Neutrophil (primary cell): ENCODE results near the gene NFAM1.
A peak's percentile ranks its signal among the peaks of the same experiment; 100 is the strongest.

Experiments
- H3K27ac ChIP-seq: fragments of 200-600 bp; sonication (generic); 2 replicates; pipeline ENCODE4 v1.5.1; 2016; ENCODE audit warnings: mild to moderate bottlenecking, moderate library complexity
- H3K27me3 ChIP-seq: fragments of 200-600 bp; sonication (generic); 2 replicates; pipeline ENCODE4 v1.6.0; 2016; ENCODE audit warnings: mild to moderate bottlenecking
- H3K36me3 ChIP-seq: fragments of 200-600 bp; sonication (generic); 2 replicates; pipeline ENCODE4 v1.5.1; 2017
- H3K4me1 ChIP-seq, 2 experiments: fragments of 200-600 bp in 1 of 2; sonication (generic) in 1 of 2; 1 replicate in 1 of 2; 2 replicates in 1 of 2; pipeline versions ENCODE4 v1.5.1 to v1.6.1; 2013 to 2016; ENCODE audit warnings: low read depth in 1 of 2, low read length in 1 of 2, mild to moderate bottlenecking in 1 of 2, moderate library complexity in 1 of 2; ENCODE audit not compliant: control insufficient read depth in 1 of 2, insufficient read depth in 1 of 2
- H3K4me3 ChIP-seq, 2 experiments: fragments of 200-600 bp in 1 of 2; sonication (generic) in 1 of 2; 1 replicate in 1 of 2; 2 replicates in 1 of 2; pipeline ENCODE4 v1.5.1; 2013 to 2016; ENCODE audit warnings: low read depth in 1 of 2, low read length in 1 of 2, mild to moderate bottlenecking in 1 of 2, moderate library complexity in 1 of 2
- H3K9me3 ChIP-seq: fragments of 200-600 bp; sonication (generic); 2 replicates; pipeline ENCODE4 v1.5.1; 2016
- TF ChIP-seq, protein P1 (sequence below): fragments of 200-600 bp; sonication (generic); IDR thresholded peaks from 2 replicates; pipeline ENCODE4 v1.5.1; 2016; ENCODE audit warnings: antibody characterized with exemption

The NFAM1 gene

DNA sequence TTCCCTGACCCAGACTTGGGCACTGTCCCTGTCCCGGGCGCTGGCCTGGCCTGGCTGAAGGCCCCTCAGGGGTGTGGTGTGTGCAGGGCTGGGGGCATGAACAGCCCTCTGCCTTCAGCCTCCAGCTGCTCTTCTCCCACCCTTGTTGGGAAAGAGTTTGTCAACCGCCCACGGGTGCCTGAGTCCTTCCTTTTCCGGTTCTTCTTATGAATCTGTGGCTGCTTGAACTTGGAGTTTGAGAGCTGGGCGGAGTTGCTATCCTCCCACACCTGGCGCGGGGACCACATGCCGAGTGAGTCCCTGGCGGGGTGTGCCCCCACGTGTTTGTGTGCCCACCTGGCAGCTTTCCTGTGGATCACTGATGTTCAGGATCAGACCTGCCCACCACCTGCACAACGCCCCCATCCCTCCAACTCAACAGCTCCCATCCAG is 13.4 kb downstream of the NFAM1 start:
- peaks cover 73 to 76% of the 10 kb centered on the region in 2 experiments for H3K4me1 ChIP-seq
- TF ChIP-seq, protein P1, sequence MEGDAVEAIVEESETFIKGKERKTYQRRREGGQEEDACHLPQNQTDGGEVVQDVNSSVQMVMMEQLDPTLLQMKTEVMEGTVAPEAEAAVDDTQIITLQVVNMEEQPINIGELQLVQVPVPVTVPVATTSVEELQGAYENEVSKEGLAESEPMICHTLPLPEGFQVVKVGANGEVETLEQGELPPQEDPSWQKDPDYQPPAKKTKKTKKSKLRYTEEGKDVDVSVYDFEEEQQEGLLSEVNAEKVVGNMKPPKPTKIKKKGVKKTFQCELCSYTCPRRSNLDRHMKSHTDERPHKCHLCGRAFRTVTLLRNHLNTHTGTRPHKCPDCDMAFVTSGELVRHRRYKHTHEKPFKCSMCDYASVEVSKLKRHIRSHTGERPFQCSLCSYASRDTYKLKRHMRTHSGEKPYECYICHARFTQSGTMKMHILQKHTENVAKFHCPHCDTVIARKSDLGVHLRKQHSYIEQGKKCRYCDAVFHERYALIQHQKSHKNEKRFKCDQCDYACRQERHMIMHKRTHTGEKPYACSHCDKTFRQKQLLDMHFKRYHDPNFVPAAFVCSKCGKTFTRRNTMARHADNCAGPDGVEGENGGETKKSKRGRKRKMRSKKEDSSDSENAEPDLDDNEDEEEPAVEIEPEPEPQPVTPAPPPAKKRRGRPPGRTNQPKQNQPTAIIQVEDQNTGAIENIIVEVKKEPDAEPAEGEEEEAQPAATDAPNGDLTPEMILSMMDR: no peak
- peak overlapping the region; percentile 9 to 49 for H3K4me3 ChIP-seq
- H3K27ac ChIP-seq: peak overlapping the region; percentile 92
- H3K27me3 ChIP-seq: no peaks in the 10 kb centered on the region
- H3K9me3 ChIP-seq: no peaks in the 10 kb centered on the region
- H3K36me3 ChIP-seq: peaks cover 89% of the 10 kb centered on the region

DNA sequence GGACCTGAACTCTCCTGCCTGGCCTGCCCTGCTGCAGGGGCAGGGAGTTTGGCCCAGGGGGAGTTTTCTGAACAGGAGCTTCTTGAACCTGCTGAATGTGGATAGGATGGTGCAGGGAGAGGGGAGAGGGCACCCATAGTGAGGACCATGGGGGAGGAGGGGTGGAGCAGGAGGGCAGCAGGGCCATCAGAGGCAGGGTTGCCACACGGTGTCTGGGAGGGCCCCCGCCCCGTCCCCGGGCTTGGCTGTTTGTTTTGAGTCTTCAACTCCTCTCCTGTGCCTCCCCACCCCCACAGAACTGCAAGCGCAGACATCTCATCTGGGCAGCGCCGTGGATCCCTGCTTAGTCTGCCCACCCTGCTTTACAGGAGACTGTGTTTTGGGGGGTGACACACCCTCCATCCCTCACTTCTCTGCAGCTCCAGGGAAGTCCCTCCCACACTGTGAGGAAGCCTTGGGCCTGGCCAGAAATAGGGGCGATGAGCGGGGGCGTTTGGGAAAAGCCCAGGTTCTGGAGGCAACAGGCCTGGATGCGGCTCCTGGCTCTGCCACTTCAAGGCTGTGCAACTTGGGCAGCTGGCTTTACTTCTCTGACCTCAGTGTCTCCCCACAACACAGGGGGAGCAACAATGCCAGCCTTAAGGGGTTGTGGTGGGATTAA is 14.4 kb downstream of the NFAM1 start:
- Histone ChIP-seq H3K9me3 (no peaks in the 10 kb centered on the region), H3K27me3 (no peaks in the 10 kb centered on the region), H3K27ac (peak overlapping the region; percentile 92), H3K36me3 (peaks cover 92% of the 10 kb centered on the region), H3K4me3 (no peak overlapping the region), H3K4me1 (peaks cover 70 to 71% of the 10 kb centered on the region in 2 experiments)
- TF ChIP-seq, protein P1: no peak

DNA sequence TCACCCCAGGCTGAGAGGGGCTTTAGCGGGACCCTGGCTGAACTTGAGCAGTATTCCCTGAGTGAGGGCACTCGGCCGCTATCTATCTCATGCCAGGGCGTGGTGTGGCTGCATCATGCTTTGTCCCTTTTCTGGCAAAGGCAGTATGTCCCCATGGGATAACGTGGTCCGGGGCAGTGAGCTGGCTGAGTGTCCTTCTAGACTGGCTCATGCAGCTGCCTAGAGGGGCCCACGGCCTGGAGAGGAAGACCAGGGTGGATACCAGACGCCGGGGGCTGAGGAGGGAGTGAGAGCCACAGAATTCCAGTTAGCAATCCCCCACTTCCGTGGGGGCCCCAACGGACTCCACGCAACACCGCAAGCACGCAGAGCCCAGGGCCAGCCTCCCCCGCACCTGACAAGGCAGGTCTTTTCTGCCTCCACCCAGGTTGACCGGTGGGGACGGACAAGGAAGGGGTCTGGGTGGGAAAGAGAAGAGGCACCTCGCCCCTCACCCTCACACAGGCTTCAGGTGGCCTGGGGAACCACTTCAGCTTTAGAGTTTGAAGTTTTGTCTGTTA is 15.5 kb downstream of the NFAM1 start:
- TF ChIP-seq, protein P1: no peak
- no peaks in the 10 kb centered on the region for H3K27me3 ChIP-seq
- H3K27ac ChIP-seq: peak overlapping the region; percentile 92
- peaks cover 92% of the 10 kb centered on the region for H3K36me3 ChIP-seq
- H3K4me1 ChIP-seq: peaks cover 70 to 71% of the 10 kb centered on the region in 2 experiments
- no peaks in the 10 kb centered on the region for H3K9me3 ChIP-seq
- H3K4me3 ChIP-seq: no peak overlapping the region

DNA sequence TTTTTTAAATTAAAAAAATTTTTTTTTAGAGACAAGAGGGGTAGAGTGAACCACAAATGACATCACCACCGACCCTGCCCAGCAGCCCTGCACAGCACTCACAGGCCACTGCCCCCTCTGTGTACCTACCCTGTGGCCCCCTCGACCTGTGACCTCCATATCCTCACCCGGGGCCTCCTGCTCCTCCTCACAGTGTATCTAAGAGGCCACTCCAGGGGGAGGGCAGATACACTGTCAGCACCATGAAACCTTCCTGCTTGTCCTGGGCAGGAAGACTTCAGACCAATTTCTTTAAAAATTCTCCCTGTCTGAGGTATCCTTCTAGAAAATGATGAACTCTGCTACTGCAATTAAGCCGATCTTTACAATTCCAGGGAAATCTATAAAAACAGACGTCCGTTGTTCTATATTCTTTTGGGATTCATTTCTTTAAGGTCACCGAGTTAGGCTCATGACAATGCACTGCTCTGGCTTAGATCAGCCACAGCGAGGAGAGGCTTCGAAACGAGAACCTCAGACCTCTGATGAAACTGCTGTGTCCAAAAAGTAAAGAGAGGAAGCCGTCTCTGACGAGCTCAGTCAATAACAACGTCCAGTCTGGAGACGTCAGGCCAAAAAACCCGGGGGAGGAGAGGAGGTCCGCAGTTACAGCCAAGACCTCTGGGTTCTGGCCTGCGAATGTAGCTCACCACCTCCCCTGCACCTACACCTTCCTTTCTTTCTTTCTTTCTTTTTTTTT is 17.5 kb downstream of the NFAM1 start:
- peaks cover 4% of the 10 kb centered on the region for H3K9me3 ChIP-seq
- H3K4me3 ChIP-seq: peak overlapping the region in 1 of 2 experiments; percentile 1
- peaks cover 58% of the 10 kb centered on the region in 2 experiments for H3K4me1 ChIP-seq
- TF ChIP-seq, protein P1: no peak
- peaks cover 95% of the 10 kb centered on the region for H3K36me3 ChIP-seq
- no peaks in the 10 kb centered on the region for H3K27me3 ChIP-seq
- peak overlapping the region; percentile 92 for H3K27ac ChIP-seq

DNA sequence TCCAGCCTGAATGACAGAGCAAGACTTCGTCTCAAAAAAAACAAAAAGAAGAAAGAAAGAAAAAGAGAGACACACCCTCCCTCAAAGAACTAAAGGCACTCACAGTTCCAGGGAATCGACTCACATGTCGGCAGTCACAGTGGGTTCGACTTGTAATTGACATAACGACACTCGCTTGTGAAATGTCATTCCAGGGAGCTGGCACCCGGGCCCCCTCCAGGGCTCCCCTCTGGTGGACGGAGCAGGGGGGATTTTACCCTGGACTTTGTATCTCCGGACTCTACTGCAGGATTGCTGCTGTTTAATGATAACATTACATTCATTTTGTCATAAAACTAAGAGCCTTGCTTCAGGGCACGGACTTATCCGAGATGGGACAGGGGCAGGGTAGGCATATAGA is 18.2 kb downstream of the NFAM1 start:
- Histone ChIP-seq H3K9me3 (peaks cover 4% of the 10 kb centered on the region), H3K36me3 (peaks cover 95% of the 10 kb centered on the region), H3K4me3 (no peak overlapping the region), H3K27me3 (no peaks in the 10 kb centered on the region), H3K27ac (peak overlapping the region; percentile 92), H3K4me1 (peaks cover 51% of the 10 kb centered on the region in 2 experiments)
- TF ChIP-seq, protein P1: no peak
